ENCODE measurements around the gene CD40.

DNA sequence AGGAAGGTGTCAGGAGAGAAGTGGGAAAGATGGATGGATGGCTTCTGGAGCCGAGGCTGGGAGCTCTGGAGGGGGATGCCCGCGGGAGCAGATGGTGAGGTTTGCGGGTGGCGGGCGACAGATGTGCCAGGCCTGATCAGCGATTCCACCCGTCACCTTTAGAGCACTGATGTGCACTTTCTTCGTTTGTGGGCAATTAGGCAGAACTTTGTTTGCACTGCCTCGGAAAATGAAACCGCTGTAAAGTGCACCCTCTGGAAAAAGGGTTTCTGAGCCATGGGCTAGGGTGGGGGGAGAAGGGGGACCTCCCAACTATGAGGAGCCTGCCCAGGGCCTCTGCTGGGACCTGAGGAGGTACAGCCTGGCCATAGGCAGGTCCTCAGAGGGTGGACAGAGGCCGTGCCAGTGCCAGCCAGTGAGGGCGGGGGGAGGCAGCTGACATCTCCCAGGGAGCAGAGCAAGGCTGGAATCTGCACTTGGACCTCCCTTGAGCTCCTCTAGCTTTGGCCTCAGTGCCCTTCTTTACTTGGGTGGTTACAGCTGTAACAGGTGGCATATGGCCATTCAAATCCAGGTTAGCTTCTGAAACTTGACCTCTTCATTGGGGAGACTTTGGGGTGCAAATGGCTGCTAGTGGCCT is 58.7 kb downstream of the CD40 start:
- no peak for TF ChIP-seq GATA3 (IDR thresholded peaks at IDR 0.05; ENCODE audit: low read depth, low read length)
- no peak for TF ChIP-seq GATA2 (IDR thresholded peaks at IDR 0.05; ENCODE audit: low read depth, low read length)

Data from SH-SY5Y (cell line).